NB4 (cell line): ENCODE results near the gene BLOC1S6.
"Not testable (repeated sequence)": the region's sequence is repeated elsewhere in the genome, so short reads cannot be mapped to it uniquely, and the experiment has no call there.

Source experiments
- DNase-seq: peaks from one replicate; pipeline ENCODE4 v3.0.0; 2010; ENCODE audit warnings: low read depth
- H3K4me3 ChIP-seq: one replicate; pipeline ENCODE4 v1.5.1; 2011; ENCODE audit warnings: mild to moderate bottlenecking, low read depth, low read length, moderate library complexity
- MYC ChIP-seq: IDR thresholded peaks from 2 replicates; pipeline ENCODE4 v1.6.1; 2011; ENCODE audit warnings: low read depth, low read length
- POLR2A ChIP-seq: IDR thresholded peaks from 2 replicates; pipeline ENCODE4 v1.6.1; 2011; ENCODE audit warnings: mild to moderate bottlenecking; ENCODE audit not compliant: insufficient read length; ENCODE audit errors: extremely low read depth
- TF ChIP-seq, protein P1 (sequence below): IDR thresholded peaks from 2 replicates; pipeline ENCODE4 v1.6.1; 2011; ENCODE audit warnings: low read depth, low read length
- TF ChIP-seq, protein P2 (sequence below): IDR thresholded peaks from one replicate; pipeline ENCODE4 v1.5.1; 2012; ENCODE audit warnings: low read depth, low read length

BLOC1S6 gene

DNA sequence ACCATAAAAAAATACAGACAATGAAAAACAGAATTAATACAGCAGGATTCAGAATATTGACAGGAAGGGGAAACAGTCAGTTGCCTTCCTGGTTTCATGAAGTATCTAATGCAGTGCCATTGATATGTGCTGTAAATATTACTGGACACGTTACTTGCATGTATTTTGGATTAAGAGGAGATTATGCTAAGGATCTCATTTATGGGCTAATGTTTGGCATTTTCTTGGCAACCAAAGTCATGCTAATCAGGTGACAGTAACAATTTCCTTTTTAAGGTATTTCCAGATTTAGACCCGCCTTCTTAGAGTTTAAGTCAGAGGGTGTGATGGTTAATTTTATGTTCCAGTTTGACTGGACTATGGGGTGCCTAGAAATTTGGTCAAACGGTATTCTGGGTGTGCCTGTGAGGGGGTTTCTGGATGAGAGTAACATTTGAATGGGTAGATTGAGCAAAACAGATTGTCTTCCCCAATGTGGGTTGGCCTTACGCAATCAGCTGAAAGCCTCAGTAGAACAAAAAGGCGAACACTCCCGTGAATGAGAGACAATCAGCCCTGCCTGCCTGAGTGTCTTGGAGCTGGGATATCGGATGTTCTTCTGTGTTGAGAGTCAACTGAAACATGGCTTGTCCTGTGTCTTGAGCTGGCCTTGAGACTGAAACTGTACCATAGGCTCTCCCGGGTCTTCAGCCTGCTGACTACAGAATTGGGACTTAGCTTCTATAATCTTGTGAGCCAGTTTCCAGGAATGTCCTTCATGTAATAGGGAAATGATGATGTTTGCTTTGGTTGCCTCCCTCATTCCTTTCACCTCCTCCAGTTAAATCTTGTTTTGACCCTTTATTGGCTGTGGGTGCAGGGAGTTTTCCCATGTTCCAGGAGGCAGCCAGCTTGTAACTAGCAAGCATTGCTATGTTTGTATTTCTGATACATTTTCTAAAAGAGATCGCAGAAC lies 58.1 kb downstream of the BLOC1S6 start:
- no peak overlapping the region for H3K4me3 ChIP-seq
- peak; percentile 76 for DNase-seq
- TF ChIP-seq, protein P1, sequence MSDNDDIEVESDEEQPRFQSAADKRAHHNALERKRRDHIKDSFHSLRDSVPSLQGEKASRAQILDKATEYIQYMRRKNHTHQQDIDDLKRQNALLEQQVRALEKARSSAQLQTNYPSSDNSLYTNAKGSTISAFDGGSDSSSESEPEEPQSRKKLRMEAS = no peak
- TF ChIP-seq POLR2A (no peak), MYC (no peak)
- TF ChIP-seq, protein P2, sequence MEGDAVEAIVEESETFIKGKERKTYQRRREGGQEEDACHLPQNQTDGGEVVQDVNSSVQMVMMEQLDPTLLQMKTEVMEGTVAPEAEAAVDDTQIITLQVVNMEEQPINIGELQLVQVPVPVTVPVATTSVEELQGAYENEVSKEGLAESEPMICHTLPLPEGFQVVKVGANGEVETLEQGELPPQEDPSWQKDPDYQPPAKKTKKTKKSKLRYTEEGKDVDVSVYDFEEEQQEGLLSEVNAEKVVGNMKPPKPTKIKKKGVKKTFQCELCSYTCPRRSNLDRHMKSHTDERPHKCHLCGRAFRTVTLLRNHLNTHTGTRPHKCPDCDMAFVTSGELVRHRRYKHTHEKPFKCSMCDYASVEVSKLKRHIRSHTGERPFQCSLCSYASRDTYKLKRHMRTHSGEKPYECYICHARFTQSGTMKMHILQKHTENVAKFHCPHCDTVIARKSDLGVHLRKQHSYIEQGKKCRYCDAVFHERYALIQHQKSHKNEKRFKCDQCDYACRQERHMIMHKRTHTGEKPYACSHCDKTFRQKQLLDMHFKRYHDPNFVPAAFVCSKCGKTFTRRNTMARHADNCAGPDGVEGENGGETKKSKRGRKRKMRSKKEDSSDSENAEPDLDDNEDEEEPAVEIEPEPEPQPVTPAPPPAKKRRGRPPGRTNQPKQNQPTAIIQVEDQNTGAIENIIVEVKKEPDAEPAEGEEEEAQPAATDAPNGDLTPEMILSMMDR = no peak

DNA sequence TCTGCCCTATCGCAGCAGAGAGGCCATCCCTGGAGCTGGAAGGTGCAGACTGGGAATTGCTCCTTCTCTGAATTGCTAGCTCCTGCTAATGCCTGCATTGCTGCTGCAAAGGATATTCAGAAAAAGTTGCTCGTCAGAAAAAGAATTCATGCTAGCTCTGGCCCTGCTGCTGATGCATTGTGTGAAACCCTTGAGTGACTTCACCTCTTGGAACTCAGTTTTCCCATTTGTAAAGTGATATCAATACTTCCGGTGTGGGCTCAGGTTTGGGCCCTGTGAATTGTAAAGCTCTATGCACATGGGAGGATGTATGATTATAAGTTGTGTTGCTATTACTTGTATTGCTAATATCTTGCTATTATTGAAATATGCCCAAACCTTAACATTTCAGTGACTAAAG lies 59.0 kb downstream of the BLOC1S6 start:
- DNase-seq = no peak
- TF ChIP-seq, protein P2 = no peak
- TF ChIP-seq MYC = no peak
- no peak for TF ChIP-seq POLR2A
- TF ChIP-seq, protein P1 = no peak
- H3K4me3 ChIP-seq = no peak overlapping the region

DNA sequence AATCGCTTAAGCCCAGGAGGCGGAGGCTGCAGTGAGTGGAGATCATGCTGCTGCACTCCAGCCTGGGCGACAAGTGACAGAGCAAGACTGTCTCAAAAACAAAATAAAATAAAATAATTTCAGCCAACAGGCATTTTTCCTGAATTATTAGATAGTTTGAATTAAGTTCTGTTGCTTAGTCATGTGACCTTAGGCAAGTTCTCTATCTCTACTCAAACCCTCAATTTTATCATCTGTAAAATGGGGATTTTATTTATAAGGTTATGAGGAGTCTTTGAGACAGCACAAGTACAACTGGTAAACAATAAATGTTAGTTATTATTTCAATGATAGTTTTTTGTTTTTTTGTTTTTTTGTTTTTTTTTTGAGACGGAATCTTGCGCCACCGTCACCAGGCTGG lies 60.6 kb downstream of the BLOC1S6 start:
- TF ChIP-seq POLR2A (no peak), MYC (no peak)
- TF ChIP-seq, protein P1 = no peak
- TF ChIP-seq, protein P2 = no peak
- H3K4me3 ChIP-seq = no peak overlapping the region
- DNase-seq = no peak

DNA sequence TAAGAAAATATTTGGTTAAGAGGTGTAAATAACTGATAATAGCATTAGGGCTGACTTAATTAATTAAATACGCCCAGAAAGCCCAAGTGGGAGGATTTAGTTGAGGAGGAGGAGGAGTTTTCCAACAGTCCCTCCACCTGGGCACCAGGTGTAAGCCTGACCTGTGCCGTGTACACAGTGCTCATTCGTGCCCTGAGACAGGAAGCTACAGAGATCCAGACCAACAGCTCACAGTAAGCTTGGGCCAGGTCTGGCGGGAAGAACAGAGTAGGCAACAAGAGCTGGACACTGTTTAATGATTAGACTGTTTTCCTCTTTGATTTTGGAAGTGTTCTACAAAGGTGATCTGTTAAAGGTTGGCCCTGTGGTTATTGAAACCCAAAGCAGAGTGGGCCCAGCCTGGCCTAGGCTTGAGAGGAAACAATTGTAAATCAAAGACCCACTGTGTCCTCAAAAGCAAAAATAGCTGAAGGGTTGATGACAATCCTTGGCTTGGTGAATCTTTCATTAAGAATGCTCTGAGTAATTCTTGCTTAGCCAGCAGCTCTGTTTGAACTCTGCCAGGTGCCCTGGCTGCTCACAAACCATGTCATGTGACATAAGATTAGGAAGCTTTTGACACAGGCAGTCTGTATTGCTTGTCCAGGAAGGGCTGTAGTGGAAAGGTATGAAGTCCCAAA lies 61.5 kb downstream of the BLOC1S6 start:
- DNase-seq = no peak
- TF ChIP-seq, protein P1 = no peak
- TF ChIP-seq, protein P2 = no peak
- TF ChIP-seq MYC (no peak), POLR2A (no peak)
- H3K4me3 ChIP-seq = no peak overlapping the region

DNA sequence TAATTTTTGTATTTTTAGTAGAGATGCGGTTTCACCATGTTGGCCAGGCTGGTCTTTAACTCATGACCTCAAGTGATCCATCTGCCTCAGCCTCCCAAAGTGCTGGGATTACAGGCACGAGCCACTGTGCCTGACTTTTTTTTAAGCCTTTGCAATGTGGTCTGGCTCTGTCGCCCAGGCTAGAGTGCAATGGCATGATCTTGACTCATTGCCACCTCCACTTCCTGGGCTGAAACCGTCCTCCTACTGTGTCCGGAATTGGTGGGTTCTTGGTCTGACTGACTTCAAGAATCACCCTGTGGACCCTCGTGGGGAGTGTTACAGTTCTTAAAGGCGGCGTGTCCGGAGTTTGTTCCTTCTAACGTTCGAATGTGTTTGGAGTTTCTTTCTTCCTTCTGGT lies 62.8 kb downstream of the BLOC1S6 start:
- DNase-seq, H3K4me3 ChIP-seq: not testable (repeated sequence)

DNA sequence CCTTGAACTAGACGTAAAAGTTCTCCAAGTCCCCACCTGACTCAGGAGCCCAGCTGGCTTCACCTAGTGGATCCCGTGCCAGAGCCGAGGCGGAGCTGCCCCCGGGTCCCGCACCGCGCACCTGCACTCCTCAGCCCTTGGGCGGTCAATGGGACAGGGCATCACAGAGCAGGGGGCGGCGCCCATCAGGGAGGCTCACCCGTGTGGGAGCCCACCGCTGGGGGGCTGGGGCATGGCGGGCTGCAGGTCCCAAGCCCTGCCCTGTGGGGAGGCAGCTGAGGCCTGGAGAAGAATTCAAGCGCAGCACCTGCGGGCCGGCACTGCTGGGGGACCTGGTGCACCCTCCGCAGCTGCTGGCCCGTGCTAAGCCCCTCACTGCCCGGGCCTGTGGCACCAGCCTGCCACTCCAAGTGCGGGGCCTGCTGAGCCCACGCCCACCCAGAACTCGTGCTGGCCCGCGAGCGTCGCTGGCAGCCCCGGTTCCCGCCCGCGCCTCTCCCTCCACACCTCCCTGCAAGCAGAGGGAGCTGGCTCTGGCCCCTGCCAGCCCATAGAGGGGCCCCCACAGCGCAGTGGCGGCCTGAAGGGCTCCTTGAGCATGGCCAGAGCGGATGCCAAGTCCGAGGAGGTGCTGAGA lies 63.8 kb downstream of the BLOC1S6 start:
- no peak overlapping the region for H3K4me3 ChIP-seq
- TF ChIP-seq POLR2A = no peak
- TF ChIP-seq, protein P1 = no peak
- TF ChIP-seq, protein P2 = no peak
- TF ChIP-seq MYC = no peak
- DNase-seq = no peak
